ENCODE measurements around the gene PLA2G7.

Gene PLA2G7

GRCh38 chr6:46688966-46689335, 46.2 kb downstream of the PLA2G7 start:
- no peak for DNase-seq

DNA sequence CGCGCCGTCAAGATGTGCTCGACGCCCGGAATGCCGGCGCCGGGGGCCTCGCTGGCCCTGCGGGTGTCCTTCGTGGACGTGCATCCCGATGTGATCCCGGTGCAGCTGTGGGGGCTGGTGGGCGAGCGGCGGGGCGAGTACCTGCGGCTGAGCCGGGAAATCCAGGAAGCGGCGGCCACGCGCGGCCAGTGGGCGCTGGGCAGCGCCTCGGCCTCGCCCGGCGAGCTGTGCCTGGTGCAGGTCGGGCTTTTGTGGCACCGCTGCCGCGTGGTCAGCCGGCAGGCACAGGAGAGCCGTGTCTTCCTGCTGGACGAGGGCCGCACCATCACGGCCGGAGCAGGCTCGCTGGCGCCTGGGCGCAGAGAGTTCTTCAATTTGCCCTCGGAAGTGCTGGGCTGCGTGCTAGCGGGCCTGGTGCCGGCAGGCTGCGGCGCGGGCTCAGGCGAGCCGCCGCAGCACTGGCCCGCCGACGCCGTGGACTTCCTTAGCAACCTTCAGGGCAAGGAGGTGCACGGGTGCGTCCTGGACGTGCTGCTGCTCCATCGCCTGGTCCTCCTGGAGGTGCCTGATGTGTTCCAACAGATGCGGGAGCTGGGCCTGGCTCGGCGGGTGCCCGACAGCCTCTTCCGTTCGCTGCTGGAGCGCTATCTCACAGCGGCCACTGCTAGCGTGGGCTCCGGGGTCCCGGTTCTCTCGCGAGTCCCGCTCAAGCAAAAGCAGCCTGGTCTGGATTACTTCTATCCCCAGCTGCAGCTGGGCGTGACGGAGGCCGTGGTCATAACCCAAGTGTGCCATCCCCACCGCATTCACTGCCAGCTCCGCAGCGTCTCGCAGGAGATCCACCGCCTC, 46.8 kb downstream of the PLA2G7 start:
- DNase-seq: no peak

DNA sequence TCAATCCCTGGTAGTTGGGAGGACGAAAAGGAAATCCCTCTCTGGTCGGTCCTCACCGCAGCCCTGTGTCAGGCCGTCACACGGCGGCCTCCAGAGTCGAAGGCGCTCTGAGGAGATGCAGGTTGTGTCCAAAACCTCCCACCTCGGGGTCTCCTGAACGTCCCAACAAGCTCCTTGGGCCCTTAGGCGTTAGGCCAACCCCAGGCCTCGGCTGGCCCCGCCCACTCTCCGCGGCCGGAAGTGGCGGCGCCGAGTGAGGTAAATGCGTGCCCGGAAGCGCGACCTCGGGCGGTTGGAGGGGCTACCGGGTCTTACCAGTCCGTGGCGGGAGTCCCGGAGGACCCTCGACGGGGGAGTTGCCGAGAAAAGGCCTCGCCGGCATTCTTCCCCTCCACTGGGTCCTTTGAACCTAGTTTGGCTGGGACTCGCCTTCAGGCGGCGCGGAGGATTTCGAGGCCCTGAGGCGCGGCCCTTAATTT, 47.5 kb downstream of the PLA2G7 start, which contains the start of gene TDRD6:
TDRD6 (plus strand) TSS at position 267 of the 479 bp plus-strand sequence. CDS start 244 bp downstream, outside the sequence.
- no peak for DNase-seq

DNA sequence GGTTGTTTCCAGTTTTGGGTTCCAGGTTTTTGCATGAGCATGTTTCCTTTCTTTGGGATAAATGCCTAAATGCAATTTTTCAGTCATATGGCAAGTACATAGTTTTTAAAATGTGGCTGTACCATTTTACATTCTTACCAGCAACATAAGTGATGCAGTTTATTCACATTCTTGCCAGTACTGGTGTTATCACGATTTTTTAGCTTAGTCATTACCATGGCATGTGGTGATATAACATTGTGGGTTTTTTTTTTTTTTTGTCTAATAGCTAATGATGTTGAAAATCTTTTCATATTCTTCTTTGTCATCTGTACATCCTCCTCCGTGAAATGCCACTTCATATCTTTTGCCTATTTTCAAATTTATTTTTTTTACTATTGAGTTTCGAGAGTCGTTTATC, 50.4 kb downstream of the PLA2G7 start:
- no peak for DNase-seq

DNA sequence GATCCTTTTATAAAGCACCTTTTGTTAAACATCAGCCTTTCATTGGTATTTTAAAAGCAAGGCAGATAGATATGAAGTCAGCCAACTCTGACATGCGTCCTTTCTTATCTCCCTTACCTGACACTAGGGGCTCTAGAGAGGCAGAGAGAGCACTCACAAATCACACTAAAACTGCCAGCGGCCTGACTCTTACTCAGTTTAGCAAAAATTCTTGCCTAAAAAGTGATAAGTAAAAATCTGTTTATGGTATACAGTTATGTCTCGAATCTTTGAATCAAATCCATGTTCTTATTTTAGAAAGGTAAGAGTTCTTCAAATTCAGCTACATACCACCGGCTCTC, 57.9 kb downstream of the PLA2G7 start:
- no peak for DNase-seq

GRCh38 chr6:46676604-46677313, 58.4 kb downstream of the PLA2G7 start:
- no peak for DNase-seq

DNA sequence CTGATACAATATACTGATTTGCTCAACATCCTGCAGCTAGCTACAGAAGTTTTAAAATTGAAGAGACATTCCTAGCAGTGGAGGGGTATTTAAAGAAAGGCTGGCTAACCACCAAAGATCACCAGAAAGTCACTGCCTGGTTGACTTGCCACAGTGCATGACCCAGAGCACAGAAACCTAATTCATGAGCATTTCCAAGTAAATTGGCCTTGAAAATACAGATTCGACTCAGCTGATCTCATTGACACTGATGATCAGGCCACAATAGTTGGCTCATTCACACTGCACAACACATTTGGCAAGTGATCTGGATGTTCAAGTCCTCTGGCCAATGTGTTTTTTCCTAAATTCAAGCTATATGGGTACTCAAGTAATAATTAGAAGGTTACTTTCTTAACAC, 60.8 kb downstream of the PLA2G7 start:
- DNase-seq: peak in 1 of 51 donors; percentile 4

DNA sequence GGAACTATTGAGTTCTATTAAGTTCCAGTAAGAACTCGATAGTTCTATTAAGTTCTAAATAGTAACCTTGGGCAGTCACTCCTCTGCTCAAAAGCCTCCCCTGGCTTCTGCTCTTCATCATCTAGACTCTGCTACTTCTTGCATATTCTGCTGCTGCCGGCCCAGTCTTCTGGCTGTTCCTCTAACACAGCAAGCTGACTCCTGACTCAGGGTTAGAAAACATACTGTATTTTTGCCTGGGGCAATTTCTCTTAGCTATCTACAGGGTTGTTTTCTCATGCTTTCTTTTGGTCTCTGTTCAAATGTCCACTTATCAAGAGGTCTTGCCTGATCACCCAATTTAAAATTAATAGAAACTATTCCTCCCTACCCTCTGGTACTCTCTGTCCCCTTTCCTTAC, 67.8 kb downstream of the PLA2G7 start:
- DNase-seq: no peak

DNA sequence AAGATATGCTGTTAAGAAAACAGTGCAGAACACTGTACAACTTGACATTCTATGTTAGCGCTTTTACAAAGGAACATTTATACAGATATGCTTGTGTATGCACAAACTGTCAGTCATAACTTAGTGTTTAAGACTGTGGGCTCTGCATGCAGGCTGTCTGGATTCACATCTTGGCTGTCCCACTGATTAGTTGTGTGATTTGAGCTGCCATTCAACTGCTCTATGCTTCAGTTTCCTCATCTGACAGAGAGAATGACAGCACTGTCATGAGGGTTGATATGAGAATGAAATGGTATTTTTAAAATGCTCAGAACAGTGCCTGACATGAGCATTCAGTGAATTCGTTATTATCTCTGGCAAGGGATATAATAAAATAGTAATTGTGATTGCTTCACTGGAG, 73.7 kb downstream of the PLA2G7 start:
- no peak for DNase-seq

GRCh38 chr6:46657642-46658041, 77.5 kb downstream of the PLA2G7 start:
- DNase-seq: no peak

DNA sequence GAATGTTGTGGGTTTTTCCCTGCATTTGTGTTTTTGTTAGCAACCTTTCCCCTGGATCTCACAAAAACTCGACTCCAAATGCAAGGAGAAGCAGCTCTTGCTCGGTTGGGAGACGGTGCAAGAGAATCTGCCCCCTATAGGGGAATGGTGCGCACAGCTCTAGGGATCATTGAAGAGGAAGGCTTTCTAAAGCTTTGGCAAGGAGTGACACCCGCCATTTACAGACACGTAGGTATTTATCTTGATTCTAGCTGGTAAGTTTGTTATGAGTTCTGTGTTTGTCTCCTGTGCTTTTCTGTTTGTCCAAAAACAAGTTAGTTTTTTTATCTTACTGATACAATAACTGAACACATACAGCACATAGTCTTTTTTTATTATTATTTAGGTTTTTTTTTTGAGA, 79.4 kb downstream of the PLA2G7 start:
- DNase-seq: peak in 3 of 51 donors; percentile 1 to 4 (median 1)
